DMS 273 treated with DMSO at 0.1 percent for 48 hours (cell line): ENCODE data around the gene ATP5F1B.

Experiments
- DNase-seq: peaks from one replicate; lab custom pipeline; 2025; lab: John Stamatoyannopoulos, UW

ATP5F1B gene

GRCh38 chr12:56645201-56645716 is 525 bp downstream of the ATP5F1B start:
- no peak for DNase-seq

DNA sequence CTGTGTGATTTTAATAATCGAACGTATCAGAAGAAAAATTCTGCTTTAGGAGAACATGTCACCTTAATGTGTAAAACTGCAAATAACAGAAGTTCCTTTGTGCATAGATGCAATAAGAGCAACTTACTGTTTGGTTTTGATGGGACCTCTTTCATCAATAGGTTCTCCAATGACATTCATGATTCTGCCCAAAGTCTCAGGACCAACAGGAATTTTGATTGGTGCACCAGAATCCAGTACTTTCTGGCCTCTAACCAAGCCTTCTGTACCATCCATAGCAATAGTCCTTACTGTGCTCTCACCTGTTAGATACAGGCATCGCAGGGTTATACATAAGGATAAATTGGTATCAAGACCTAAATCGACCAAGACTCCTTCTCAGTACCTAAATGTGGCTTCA is 1.1 kb downstream of the ATP5F1B start:
- no peak for DNase-seq

DNA sequence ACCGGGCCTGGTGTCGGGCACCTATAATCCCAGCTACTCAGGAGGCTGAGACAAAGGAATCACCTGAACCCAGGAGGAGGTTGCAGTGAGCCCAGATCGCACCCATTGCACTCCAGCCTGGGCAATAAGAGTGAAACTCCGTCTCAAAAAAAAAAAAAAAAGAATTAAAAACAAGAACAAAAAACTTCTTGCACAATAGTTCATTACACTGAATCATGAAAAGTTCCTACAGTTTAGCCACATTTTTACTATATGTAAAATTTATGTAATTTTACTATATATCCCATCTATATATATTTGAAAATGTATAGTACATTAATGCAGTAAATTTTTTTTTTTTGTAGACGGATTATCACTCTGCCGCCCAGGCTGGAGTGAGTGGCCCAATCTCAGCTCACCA is 4.6 kb downstream of the ATP5F1B start:
- no peak for DNase-seq

DNA sequence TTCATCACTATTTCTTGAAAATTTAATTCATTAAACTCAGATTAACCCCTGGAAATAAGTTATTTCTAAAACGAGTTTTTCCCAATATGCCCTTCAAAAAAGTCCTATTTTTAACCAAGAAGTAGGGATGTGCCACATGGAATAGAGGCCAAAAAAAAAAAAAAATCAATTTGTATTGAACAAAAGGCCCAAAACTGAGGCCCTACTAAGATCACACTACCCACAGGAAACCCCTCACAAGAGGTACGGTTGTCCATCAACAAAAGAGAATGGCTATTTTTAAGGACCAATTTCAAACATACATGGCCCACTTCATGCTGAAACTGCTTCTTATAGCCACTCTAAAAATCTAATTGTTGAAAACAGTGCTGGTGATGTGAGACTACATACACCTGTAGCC is 8.2 kb downstream of the ATP5F1B start:
- no peak for DNase-seq

- peak; percentile 98 for DNase-seq
These were observed 8.9 kb downstream of the ATP5F1B start for GRCh38 chr12:56636675-56637540.

DNA sequence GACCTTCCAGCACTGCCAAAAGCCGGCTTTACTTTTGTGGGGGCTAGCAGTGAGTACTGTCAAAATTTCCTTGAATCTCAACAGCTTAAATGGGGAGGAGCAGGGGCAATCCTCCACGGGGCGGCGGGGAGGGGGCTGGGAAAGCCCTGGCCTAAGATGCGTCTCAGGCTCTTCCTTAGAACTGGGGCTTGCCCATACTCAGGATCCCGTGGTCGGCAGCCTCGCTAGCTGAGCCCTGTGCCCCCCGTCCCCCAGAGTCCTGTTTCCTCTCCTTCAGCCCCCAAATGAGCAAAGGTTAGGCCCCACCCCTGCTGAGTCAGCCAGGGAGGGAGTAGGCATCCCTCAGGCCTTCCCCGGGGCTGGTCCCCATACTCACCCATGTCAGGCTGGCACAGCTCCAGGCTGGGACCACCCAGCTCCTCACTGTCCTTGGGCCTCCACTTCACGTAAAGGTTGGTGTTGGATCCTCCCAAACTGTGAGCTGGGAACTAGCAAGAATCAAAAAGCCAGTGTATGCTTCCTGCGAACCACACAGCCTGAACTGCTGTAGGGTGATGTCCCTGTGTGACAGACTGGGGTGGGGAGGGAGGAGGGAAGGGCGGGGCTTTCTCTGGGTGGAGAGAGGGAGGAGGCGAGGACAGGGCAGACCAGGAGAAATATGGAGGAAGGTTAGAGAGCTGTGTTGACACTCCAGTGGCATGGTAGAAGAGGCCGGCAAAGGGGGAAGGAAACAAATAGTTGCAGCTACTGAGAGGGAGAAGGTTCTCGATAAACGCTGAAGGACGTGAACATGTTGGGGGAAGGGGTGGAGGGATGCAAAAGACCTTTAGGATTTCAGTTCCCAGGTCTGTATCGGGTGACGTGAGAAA is 9.7 kb downstream of the ATP5F1B start:
- peak; percentile 57 for DNase-seq

DNA sequence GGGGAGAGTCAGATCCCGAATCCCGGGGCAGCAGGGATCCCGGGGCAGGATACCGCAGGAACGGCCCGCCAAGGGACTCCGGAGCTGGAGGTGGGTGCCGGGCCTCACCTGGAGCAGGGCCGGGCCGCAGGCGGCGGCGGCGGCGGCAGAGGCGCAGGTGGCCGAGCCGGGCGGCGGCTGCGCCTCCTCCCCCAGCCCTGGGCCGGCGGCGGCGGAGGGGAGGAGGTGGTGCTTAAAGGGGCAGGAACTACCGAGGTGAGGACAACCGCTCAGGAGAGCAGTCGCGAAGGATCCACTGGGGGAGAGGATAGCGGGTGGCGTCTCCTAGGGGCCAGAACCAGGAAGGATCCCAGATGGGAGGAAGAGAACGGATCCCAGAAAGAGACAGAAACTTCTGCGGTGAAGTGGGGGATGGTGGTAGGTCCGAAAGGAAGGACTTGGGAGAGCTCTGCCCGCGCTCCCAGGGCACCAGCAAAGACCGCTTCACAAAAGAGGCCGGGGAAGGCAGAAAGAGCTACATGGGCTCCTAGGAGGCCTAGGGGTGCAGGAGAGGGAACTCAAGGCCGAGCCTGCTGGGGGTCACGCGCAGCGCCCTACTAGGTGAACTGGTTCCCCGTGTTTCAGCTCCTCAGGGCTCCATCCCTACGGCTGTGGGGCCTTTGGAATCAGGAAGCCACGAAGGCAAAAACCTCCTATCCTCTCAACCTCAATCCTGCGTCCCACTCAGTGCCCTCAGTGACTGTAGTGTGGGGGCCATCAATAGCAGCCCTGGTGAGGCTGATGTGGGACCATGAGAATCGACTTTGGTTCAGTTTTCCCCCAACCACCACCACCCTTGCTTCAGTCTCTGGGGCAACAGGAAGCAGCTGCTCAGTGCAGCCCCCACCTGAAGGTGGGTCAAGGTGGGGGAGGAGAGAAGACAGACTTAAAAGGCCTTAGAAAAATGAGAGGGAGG is 10.7 kb downstream of the ATP5F1B start:
- peak; percentile 57 for DNase-seq

DNA sequence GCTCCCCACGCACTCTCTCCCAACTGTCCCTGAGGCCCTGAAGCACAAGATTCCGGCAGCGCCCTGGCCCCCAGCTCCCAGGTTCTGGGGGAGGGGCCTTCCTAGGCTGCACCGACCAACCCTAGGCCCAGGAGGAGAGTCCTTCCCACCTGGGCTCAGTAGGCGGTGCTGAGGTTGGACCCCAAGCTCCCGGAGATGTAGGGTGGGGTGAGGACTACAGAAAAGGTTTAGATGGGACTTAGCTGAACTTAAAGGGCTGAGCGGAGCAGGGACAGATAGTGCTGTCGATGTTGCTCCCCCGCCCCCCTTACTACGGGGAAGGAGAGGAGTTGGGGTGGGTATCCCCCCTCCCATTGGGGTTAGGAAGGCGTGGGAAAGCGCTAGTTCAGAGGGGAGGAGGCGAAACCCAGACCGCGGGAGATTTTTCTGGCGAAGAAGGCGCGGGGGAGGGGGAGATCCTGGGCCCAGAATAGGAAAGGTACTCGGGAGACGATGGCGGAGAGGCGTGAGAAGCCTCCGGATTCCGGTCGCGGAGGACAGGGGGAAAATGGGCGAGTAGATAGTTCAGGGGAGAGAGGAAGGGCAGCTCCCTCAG is 11.4 kb downstream of the ATP5F1B start:
- no peak for DNase-seq

GRCh38 chr12:56633468-56634241 is 12.1 kb downstream of the ATP5F1B start:
- DNase-seq, result no peak

GRCh38 chr12:56632701-56633467 is 12.9 kb downstream of the ATP5F1B start:
- DNase-seq, result no peak

- DNase-seq, result no peak
These were observed 13.7 kb downstream of the ATP5F1B start for GRCh38 chr12:56631790-56632700.

DNA sequence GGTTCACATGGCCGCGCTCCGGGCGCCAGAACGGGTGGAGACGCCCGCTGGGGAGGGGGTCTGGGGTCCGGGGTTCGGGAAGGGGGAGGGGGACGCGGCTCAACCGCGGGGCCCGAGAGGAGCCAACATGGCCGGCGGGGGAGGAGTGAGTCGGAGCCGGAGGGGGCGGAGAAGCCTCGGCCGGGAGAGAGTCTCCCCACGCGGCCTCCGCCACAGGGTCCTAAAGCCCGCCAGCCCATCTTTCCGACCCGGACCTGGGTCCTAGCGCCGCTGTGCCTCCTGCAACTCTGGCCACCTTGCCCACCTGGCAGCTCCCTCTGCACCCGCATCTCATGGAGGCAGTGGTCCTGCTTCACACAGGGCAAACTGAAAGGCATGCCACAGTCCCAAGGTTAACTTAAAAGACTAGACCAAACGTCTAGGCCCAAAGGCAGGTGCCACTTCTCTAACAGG is 15.6 kb downstream of the ATP5F1B start, which contains the start of gene BAZ2A:
Gene BAZ2A (minus strand): TSS at position 147 of the 453 bp plus-strand sequence. CDS start 12,796 bp downstream, outside the sequence.
- DNase-seq, result peak; percentile 35

GRCh38 chr12:56629459-56630179 is 16.2 kb downstream of the ATP5F1B start:
- DNase-seq, result no peak

GRCh38 chr12:56628671-56629458 is 16.9 kb downstream of the ATP5F1B start:
- no peak for DNase-seq

GRCh38 chr12:56626701-56627100 is 19.1 kb downstream of the ATP5F1B start:
- no peak for DNase-seq

DNA sequence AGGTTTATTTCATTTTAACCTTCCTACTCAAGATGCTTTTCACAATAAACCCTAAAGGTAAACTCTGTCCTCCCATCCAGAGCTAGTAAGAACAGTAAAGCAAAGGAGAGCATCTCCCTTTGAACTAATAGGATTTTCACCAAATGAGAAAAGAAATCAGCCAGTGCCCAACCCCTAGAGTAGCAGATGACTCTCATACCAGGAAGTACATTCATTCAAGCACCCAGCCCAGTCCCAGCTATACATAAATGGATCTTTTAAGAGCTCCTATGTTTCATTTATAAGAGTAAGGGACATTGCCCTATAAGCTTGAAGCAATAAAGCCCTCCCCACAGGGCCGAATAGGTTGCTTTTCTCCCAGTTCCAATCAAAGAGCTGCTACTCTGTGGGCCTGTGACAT is 23.2 kb downstream of the ATP5F1B start:
- DNase-seq, result no peak

GRCh38 chr12:56616925-56617324 is 28.9 kb downstream of the ATP5F1B start:
- no peak for DNase-seq
